Measurements from ENCODE around the gene GPC3.

DNA sequence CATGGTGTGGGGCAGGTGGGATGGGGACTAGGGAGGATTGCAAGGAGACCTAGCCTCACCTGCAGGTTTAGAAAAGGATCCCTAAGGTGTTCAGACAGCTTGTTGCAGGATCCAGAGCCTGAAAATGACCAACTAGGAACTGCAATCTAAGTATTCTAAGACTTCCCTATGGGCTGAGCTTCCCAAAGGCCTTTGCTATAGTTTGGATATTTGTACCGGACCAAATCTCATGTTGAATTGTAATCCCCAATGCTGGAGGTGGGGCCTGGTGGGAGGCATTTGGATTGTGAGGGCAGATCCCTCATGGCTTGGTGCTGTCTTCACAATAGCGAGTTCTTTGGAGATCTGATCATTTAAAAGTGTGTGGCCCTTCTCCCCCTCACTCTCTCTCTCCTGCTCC, 52.1 kb downstream of the GPC3 start:
- TF ChIP-seq, protein P1, sequence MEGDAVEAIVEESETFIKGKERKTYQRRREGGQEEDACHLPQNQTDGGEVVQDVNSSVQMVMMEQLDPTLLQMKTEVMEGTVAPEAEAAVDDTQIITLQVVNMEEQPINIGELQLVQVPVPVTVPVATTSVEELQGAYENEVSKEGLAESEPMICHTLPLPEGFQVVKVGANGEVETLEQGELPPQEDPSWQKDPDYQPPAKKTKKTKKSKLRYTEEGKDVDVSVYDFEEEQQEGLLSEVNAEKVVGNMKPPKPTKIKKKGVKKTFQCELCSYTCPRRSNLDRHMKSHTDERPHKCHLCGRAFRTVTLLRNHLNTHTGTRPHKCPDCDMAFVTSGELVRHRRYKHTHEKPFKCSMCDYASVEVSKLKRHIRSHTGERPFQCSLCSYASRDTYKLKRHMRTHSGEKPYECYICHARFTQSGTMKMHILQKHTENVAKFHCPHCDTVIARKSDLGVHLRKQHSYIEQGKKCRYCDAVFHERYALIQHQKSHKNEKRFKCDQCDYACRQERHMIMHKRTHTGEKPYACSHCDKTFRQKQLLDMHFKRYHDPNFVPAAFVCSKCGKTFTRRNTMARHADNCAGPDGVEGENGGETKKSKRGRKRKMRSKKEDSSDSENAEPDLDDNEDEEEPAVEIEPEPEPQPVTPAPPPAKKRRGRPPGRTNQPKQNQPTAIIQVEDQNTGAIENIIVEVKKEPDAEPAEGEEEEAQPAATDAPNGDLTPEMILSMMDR (IDR thresholded peaks at IDR 0.05), result no peak
- no peak for TF ChIP-seq POLR2AphosphoS5 (IDR thresholded peaks at IDR 0.05)

All from esophagus muscularis mucosa (tissue), 3 donors.